ENCODE measurements around the gene DLG1. TPM values are rescaled to one million over a fixed set of nuclear protein-coding genes. Genes with fewer than 3 reads are reported as not detected.

DLG1 gene
- total and polyA plus RNA-seq, 9 of the 15 experiments (the other 6 are each of a cell fraction or from before 2014, with no cell fraction given): 9.4 to 63.5 (median 43.6) TPM

- no peak for TF ChIP-seq PML (IDR thresholded peaks at IDR 0.05; ENCODE audit: low read length)
- TF ChIP-seq TCFL5 (CRISPR knock-in tag; conservative IDR thresholded peaks at IDR 0.05): no peak
- TF ChIP-seq TEAD4 (IDR thresholded peaks at IDR 0.05; ENCODE audit: low read length): 0 out of 2 replicates have a peak, but pooled peaks have one; percentile 13
- no peak for TF ChIP-seq TEAD4 (CRISPR knock-in tag; IDR thresholded peaks at IDR 0.05; ENCODE audit: borderline replicate concordance)
- 0 out of 2 replicates have a peak, but pooled peaks have one; percentile 20 for TF ChIP-seq DPF2 (IDR thresholded peaks at IDR 0.05)
- TF ChIP-seq TAL1 (IDR thresholded peaks at IDR 0.05): peak; percentile 44
- no peak for TF ChIP-seq CBFB (CRISPR knock-in tag; IDR thresholded peaks at IDR 0.05)
- TF ChIP-seq FIP1L1 (IDR thresholded peaks at IDR 0.05; ENCODE audit: low read depth, low read length, poor library complexity, severe bottlenecking): no peak
- TF ChIP-seq GTF3C2 (IDR thresholded peaks at IDR 0.05; ENCODE audit: borderline replicate concordance, extremely low read depth, insufficient read length): no peak
- peak; percentile 54 for TF ChIP-seq TCF3 (CRISPR knock-in tag; IDR thresholded peaks at IDR 0.05)
- peak; percentile 84 for TF ChIP-seq HES1 (IDR thresholded peaks at IDR 0.05; ENCODE audit: low read depth)
- no peak for TF ChIP-seq PREB (CRISPR knock-in tag; IDR thresholded peaks at IDR 0.05)
- TF ChIP-seq ZNF143 (CRISPR knock-in tag; IDR thresholded peaks at IDR 0.05): no peak
- no peak for TF ChIP-seq ARHGAP35 (IDR thresholded peaks at IDR 0.05; ENCODE audit: partially characterized antibody)
- peak; percentile 61 for TF ChIP-seq CBFA2T3 (IDR thresholded peaks at IDR 0.05)
- TF ChIP-seq MTA1 (IDR thresholded peaks at IDR 0.05; ENCODE audit: borderline replicate concordance): no peak
- peak; percentile 93 for TF ChIP-seq CEBPB (tag; IDR thresholded peaks at IDR 0.05)
- TF ChIP-seq FOSL1 (tag; conservative IDR thresholded peaks at IDR 0.05): no peak
- TF ChIP-seq TAF15 (IDR thresholded peaks at IDR 0.05; ENCODE audit: low read depth, low read length): no peak
- TF ChIP-seq RREB1 (CRISPR knock-in tag; IDR thresholded peaks at IDR 0.05): no peak
These were observed 173.7 kb downstream of the DLG1 start (continued) for GRCh38 chr3:197124713-197125112.
